Nephron (organoid): ENCODE results near the gene BACH1.

Experiments
- H3K27ac Mint-ChIP-seq, 3 experiments: 2 replicates each; pipeline ENCODE4 v1.8.0; 2020; ENCODE audit warnings: mixed read lengths in 3 of 3, mild to moderate bottlenecking in 2 of 3, moderate library complexity in 1 of 3
- H3K27me3 Mint-ChIP-seq: 2 replicates; pipeline ENCODE4 v1.8.0; 2021; ENCODE audit warnings: low read depth, mild to moderate bottlenecking, moderate library complexity, mixed read lengths
- H3K36me3 Mint-ChIP-seq: 2 replicates; pipeline ENCODE4 v1.8.0; 2020; ENCODE audit warnings: low read depth, mixed read lengths
- H3K4me1 Mint-ChIP-seq: 2 replicates; pipeline ENCODE4 v1.8.0; 2020; ENCODE audit warnings: mixed read lengths
- H3K4me3 Mint-ChIP-seq, 3 experiments: 2 replicates each; pipeline ENCODE4 v1.8.0; 2020; ENCODE audit warnings: mild to moderate bottlenecking in 3 of 3, mixed read lengths in 3 of 3, moderate library complexity in 2 of 3
- H3K9me3 Mint-ChIP-seq: 2 replicates; pipeline ENCODE4 v1.8.0; 2020; ENCODE audit warnings: mixed read lengths
- CTCF ChIP-seq, 3 experiments: fragments of 200-600 bp; sonication (generic); IDR thresholded peaks; one replicate each; pipeline ENCODE4 v1.5.0; 2021; ENCODE audit warnings: antibody characterized with exemption in 3 of 3; ENCODE audit not compliant: unreplicated experiment in 3 of 3

Gene BACH1

GRCh38 chr21:29320031-29320430 is 21.3 kb downstream of the BACH1 start:
- peaks cover 16% of the 10 kb centered on the region for H3K4me1 Mint-ChIP-seq
- peaks cover 64% of the 10 kb centered on the region for H3K36me3 Mint-ChIP-seq
- no peaks in the 10 kb centered on the region for H3K27me3 Mint-ChIP-seq
- H3K9me3 Mint-ChIP-seq, result no peaks in the 10 kb centered on the region
- TF ChIP-seq CTCF (IDR thresholded peaks at IDR 0.05; ENCODE audit: unreplicated experiment in 3 of 3), result no peak
- no peak overlapping the region for H3K27ac Mint-ChIP-seq
- H3K4me3 Mint-ChIP-seq, result no peak overlapping the region

- TF ChIP-seq CTCF (IDR thresholded peaks at IDR 0.05; ENCODE audit: unreplicated experiment in 3 of 3), result no peak
- no peak overlapping the region for H3K4me3 Mint-ChIP-seq
- peaks cover 12% of the 10 kb centered on the region for H3K4me1 Mint-ChIP-seq
- no peak overlapping the region for H3K27ac Mint-ChIP-seq
- H3K9me3 Mint-ChIP-seq, result no peaks in the 10 kb centered on the region
- peaks cover 66% of the 10 kb centered on the region for H3K36me3 Mint-ChIP-seq
- H3K27me3 Mint-ChIP-seq, result no peaks in the 10 kb centered on the region
Measured at GRCh38 chr21:29321217-29321616, 22.5 kb downstream of the BACH1 start.

DNA sequence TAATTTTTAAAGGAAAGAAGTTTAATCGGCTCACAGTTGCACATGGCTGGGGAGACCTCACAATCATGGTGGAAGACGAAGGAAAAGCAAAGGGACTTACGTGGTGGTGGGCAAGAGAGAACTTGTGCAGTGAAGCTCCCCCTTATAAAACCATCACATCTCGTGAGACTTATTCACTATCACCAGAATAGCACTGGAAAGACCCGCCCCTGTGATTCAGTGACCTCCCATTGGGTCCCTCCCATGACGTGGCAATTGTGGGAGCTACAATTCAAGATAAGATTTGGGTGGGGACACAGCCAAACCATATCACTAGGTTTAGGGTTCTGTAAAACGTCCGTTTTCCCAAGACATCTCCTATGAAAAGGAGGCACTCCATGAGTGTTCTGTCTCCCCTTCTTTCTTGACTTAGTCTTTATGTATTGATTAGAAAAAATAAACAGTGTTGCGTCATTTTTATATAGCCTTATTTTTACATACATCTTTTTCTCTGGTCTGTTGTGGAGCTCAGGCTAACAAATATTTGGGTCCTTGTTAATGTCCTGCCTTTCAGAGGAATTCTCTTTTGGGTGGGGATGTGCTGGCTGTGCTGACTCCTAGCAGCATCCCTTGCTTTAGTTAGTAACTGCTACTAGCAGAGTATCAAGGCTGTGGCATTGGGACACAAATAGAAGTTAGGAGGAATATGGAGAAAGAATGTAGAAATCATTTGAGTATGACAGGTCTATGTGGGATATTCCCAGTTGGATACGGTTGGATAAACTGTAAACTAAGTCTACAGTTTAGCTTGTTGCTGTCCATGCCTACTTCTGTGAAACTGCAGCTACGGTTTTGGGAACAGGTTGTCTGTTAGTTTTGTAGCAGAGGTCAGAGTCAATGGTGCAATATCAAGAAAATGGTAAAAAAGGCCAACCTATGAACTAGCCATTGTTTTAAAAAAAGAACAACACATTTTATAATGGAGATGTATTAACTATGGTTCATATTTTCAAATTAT is 23.5 kb downstream of the BACH1 start:
- no peaks in the 10 kb centered on the region for H3K9me3 Mint-ChIP-seq
- H3K27me3 Mint-ChIP-seq, result no peaks in the 10 kb centered on the region
- peaks cover 75% of the 10 kb centered on the region for H3K36me3 Mint-ChIP-seq
- TF ChIP-seq CTCF (IDR thresholded peaks at IDR 0.05; ENCODE audit: unreplicated experiment in 3 of 3), result no peak
- peaks cover 10% of the 10 kb centered on the region for H3K4me1 Mint-ChIP-seq
- H3K27ac Mint-ChIP-seq, result no peak overlapping the region
- no peak overlapping the region for H3K4me3 Mint-ChIP-seq

DNA sequence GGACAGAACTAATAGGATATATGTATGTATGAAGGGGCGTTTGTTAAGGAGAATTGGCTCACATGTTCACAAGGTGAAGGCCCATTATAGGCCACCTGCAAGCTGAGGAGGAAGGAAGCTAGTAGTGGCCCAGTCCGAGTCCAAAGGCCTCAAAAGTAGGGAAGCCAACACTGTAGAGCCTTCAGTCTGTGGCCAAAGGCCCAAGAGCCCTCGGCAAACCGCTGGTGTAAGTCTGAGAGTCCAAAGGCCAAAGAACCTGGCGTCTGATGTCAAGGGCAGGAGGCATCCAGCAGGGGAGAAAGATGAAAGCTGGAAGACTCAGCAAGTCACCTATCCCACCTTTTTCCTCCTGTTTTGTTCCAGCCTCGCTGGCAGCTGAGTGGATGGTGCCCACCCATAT is 24.5 kb downstream of the BACH1 start:
- Mint-ChIP-seq H3K4me1 (peaks cover 3% of the 10 kb centered on the region), H3K27me3 (no peaks in the 10 kb centered on the region), H3K9me3 (no peaks in the 10 kb centered on the region), H3K4me3 (no peak overlapping the region), H3K27ac (no peak overlapping the region), H3K36me3 (peaks cover 72% of the 10 kb centered on the region)
- no peak for TF ChIP-seq CTCF (IDR thresholded peaks at IDR 0.05; ENCODE audit: unreplicated experiment in 3 of 3)

DNA sequence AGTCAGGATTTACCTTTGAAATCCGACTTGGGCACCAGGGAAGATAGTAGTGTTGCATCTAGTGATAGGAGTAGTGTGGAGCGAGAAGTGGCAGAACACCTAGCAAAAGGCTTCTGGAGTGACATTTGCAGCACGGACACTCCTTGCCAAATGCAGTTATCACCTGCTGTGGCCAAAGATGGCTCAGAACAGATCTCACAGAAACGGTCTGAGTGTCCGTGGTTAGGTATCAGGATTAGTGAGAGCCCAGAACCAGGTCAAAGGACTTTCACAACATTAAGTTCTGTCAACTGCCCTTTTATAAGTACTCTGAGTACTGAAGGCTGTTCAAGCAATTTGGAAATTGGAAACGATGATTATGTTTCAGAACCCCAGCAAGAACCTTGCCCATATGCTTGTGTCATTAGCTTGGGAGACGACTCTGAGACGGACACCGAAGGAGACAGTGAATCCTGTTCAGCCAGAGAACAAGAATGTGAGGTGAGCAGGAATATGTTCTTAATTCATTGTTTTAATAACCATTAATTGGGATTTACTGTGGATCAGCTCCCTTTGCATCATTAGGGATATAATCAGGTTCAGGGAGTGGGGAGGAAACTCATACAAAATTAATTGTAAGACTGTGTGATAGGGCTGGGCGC is 28.3 kb downstream of the BACH1 start:
- TF ChIP-seq CTCF (IDR thresholded peaks at IDR 0.05; ENCODE audit: unreplicated experiment in 3 of 3), result no peak
- no peak overlapping the region for H3K4me3 Mint-ChIP-seq
- no peaks in the 10 kb centered on the region for H3K4me1 Mint-ChIP-seq
- H3K27me3 Mint-ChIP-seq, result no peaks in the 10 kb centered on the region
- peaks cover 69% of the 10 kb centered on the region for H3K36me3 Mint-ChIP-seq
- H3K9me3 Mint-ChIP-seq, result no peaks in the 10 kb centered on the region
- no peak overlapping the region for H3K27ac Mint-ChIP-seq
